Spleen (tissue), 3 donors: Measurements from ENCODE around the gene ARHGAP24.

Experiments
- POLR2A ChIP-seq, 3 donors: fragments of 450-650 bp; IDR thresholded peaks; one replicate each; pipeline ENCODE4 v1.5.1; 2017; ENCODE audit warnings: antibody characterized with exemption in 3 of 3, mild to moderate bottlenecking in 1 of 3
- POLR2AphosphoS5 ChIP-seq, 3 donors: sonication (generic); formaldehyde crosslinking; IDR thresholded peaks; one replicate each; pipeline ENCODE4 v1.5.1; 2017; ENCODE audit warnings: antibody characterized with exemption in 3 of 3

DNA sequence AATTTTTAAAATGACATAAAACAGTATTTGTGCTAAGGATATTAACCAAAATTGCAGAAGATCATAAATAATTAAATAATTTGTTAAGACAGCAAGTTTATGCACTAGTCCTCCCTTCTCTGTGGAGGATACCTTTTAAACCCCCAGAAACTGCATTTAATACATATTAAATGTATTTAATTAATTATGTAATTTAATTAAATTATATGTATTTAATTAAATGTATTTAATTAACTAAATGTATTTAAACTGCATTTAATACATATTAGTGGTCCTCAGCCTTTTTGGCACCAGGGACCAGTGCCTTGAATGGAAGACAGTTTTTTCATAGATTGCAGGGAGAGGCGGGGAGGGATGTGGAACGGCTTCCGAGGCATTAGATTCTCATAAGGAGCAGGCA lies 404.6 kb downstream of the ARHGAP24 start:
- TF ChIP-seq POLR2AphosphoS5 (IDR thresholded peaks at IDR 0.05) (no peak), POLR2A (IDR thresholded peaks at IDR 0.05) (no peak)
